ENCODE data around the gene APBA2. TPM values are rescaled to one million over a fixed set of nuclear protein-coding genes. Genes with fewer than 3 reads are reported as not detected.

Gene APBA2
- total and polyA plus RNA-seq, 7 donors, result 0.46 to 10.7 (median 1.5) TPM

DNA sequence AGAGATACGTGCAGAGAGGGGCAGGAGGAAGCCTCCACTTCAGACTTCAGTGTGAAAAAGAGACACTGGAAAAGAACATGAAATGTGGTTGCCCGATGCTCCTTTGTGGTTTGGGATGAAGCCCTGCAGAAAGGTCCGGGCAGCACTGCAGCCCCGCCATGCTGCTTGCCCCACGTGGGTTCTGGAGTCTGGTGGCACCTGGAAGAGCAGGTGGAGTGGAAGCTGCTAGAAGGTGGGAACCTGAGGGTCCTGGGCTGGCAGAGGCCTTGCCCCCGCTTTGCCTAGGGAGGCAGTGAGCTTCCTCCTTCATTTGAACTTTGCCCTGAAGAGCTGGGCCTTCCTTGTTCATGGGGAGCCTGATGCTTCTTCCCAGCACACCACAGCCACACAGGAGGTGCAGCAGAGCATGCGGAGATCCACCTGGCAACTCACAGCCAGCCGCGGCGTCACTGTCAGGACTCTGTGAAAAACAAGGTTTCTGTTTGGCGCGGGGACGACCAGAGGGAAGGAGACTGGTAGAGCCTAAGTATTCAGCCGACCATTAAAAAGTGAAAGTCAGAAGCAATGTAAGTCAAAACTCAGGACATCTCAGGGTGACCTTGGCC lies 59.0 kb downstream of the APBA2 start:
- no peaks in the 10 kb centered on the region for H3K27me3 ChIP-seq
- H3K4me3 ChIP-seq, result no peak overlapping the region
- 84 to 88% methylated on average over 14 of the region's 14 CpGs for WGBS, 2 donors
- H3K9me3 ChIP-seq, result no peaks in the 10 kb centered on the region
- TF ChIP-seq POLR2A (IDR thresholded peaks at IDR 0.05), result no peak
- TF ChIP-seq, protein P1, sequence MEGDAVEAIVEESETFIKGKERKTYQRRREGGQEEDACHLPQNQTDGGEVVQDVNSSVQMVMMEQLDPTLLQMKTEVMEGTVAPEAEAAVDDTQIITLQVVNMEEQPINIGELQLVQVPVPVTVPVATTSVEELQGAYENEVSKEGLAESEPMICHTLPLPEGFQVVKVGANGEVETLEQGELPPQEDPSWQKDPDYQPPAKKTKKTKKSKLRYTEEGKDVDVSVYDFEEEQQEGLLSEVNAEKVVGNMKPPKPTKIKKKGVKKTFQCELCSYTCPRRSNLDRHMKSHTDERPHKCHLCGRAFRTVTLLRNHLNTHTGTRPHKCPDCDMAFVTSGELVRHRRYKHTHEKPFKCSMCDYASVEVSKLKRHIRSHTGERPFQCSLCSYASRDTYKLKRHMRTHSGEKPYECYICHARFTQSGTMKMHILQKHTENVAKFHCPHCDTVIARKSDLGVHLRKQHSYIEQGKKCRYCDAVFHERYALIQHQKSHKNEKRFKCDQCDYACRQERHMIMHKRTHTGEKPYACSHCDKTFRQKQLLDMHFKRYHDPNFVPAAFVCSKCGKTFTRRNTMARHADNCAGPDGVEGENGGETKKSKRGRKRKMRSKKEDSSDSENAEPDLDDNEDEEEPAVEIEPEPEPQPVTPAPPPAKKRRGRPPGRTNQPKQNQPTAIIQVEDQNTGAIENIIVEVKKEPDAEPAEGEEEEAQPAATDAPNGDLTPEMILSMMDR (IDR thresholded peaks at IDR 0.05), result no peak
- TF ChIP-seq EP300 (IDR thresholded peaks at IDR 0.05), result no peak
- no peak for TF ChIP-seq POLR2AphosphoS5 (IDR thresholded peaks at IDR 0.05)
- DNase-seq, result peak; percentile 32
- no peak overlapping the region for H3K27ac ChIP-seq
- H3K36me3 ChIP-seq, result no peaks in the 10 kb centered on the region
- H3K4me1 ChIP-seq, result no peaks in the 10 kb centered on the region
- intact Hi-C loops (cut with DNase I), result no loop called here

DNA sequence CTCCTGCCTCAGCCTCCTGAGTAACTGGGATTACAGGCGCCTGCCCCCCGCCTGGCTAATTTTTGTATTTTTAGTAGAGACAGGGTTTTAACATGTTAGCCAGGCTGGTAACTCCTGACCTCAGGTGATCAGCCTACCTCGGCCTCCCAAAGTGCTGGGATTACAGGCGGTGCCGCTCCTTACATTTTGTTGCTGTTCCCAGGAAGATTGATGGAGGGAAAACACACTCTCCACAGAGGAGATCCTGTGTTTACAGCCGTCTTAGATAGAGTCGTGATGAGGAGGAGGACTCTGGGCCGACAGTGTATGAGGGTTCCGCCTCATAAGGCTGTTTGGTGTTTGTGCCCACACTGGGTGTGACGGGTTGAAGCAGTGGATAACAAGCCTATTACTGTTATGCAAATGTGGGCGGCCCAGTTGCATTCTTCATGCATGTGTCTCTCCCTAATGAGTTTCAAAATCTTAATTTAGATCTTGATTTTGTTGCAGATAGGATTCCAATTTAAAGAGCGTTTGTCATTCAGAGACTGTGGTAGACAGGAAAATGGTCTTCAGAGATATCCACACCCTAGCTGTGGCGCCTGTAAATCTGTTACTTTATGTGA lies 60.0 kb downstream of the APBA2 start:
- WGBS, 2 donors, result 85 to 90% methylated on average over 13 of the region's 13 CpGs
- peak; percentile 46 for DNase-seq
- no peak overlapping the region for H3K4me3 ChIP-seq
- intact Hi-C loops (cut with DNase I), result no loop called here
- H3K27ac ChIP-seq, result no peak overlapping the region
- TF ChIP-seq POLR2A (IDR thresholded peaks at IDR 0.05) (no peak), POLR2AphosphoS5 (IDR thresholded peaks at IDR 0.05) (no peak), EP300 (IDR thresholded peaks at IDR 0.05) (no peak)
- TF ChIP-seq, protein P1 (IDR thresholded peaks at IDR 0.05), result no peak
- no peaks in the 10 kb centered on the region for H3K27me3 ChIP-seq
- no peaks in the 10 kb centered on the region for H3K9me3 ChIP-seq
- no peaks in the 10 kb centered on the region for H3K4me1 ChIP-seq
- no peaks in the 10 kb centered on the region for H3K36me3 ChIP-seq

GRCh38 chr15:28946803-28947202 lies 61.0 kb downstream of the APBA2 start:
- Histone ChIP-seq H3K27ac (no peak overlapping the region), H3K4me1 (no peaks in the 10 kb centered on the region), H3K9me3 (no peaks in the 10 kb centered on the region), H3K4me3 (no peak overlapping the region), H3K36me3 (no peaks in the 10 kb centered on the region), H3K27me3 (no peaks in the 10 kb centered on the region)
- DNase-seq, result peak; percentile 18
- intact Hi-C loops (cut with DNase I), result no loop called here
- 88 to 94% methylated on average over 7 of the region's 7 CpGs for WGBS, 2 donors
- TF ChIP-seq, protein P1 (IDR thresholded peaks at IDR 0.05), result no peak
- no peak for TF ChIP-seq POLR2A (IDR thresholded peaks at IDR 0.05)
- TF ChIP-seq EP300 (IDR thresholded peaks at IDR 0.05), result no peak
- TF ChIP-seq POLR2AphosphoS5 (IDR thresholded peaks at IDR 0.05), result no peak

- peak; percentile 26 for DNase-seq
- intact Hi-C loops (cut with DNase I), result no loop called here
- H3K4me1 ChIP-seq, result no peaks in the 10 kb centered on the region
- H3K36me3 ChIP-seq, result no peaks in the 10 kb centered on the region
- no peaks in the 10 kb centered on the region for H3K9me3 ChIP-seq
- no peaks in the 10 kb centered on the region for H3K27me3 ChIP-seq
- H3K4me3 ChIP-seq, result no peak overlapping the region
- no peak overlapping the region for H3K27ac ChIP-seq
- WGBS, 2 donors, result 70 to 86% methylated on average over 7 of the region's 7 CpGs
- TF ChIP-seq POLR2A (IDR thresholded peaks at IDR 0.05), result no peak
- no peak for TF ChIP-seq POLR2AphosphoS5 (IDR thresholded peaks at IDR 0.05)
- TF ChIP-seq, protein P1 (IDR thresholded peaks at IDR 0.05), result no peak
- no peak for TF ChIP-seq EP300 (IDR thresholded peaks at IDR 0.05)
These were observed 61.5 kb downstream of the APBA2 start for GRCh38 chr15:28947221-28947674.

Data from sigmoid colon (tissue), 7 donors.